CD4-positive, alpha-beta T cell treated with Interleukin-15 for 1 hour (primary cell): ENCODE results near the gene MYO1G.
A peak's percentile ranks its signal among the peaks of the same experiment; 100 is the strongest.
"Not testable (repeated sequence)": the region's sequence is repeated elsewhere in the genome, so short reads cannot be mapped to it uniquely, and the experiment has no call there.

Experiments
- DNase-seq: peaks from one replicate; pipeline ENCODE4 v3.0.0-alpha.2; 2020

MYO1G gene

DNA sequence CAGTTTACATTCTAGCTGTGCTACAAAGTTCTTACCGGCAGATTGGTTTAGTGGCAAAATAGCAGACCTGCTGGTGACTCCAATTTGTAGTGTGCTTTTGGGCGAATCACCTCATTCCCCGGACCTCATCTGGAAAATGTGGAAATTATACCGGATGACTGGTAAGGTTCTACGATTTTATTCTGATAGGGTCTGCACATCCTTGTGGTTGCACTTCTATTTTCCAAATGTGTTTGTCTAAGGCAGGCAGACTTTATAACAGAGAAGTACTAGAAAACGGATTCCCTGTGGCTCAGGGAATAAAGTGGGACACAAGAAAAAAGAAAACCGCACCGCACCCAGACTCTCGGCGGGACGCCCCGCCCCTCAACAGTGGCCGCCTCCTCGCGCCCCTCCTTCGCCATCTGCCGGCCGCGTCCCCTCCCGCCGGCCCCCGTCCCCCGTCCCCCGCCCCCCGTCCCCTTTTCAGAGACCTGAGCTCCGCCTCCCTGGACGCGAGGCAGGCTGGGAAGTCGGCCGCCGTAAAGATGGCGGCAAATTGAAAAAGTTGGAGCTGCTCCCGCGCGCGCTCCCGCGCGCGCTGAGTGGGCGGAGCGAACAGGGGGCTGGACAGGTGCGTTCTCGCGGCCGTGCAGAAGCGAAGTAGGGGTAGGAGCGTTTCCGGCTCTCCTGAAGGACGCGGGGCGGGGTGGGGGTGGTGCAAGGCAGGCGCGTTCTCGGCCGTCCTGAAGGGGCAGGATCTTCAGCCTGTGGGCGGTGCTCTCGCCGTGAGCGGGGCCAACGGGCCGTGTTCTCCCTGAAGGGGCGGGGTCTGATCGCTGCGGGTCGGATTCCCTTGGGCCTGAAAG lies 20.7 kb upstream of the MYO1G start:
- DNase-seq = peak; percentile 99

- no peak for DNase-seq
Observed at GRCh38 chr7:44998153-44998871, 19.5 kb upstream of the MYO1G start.

DNA sequence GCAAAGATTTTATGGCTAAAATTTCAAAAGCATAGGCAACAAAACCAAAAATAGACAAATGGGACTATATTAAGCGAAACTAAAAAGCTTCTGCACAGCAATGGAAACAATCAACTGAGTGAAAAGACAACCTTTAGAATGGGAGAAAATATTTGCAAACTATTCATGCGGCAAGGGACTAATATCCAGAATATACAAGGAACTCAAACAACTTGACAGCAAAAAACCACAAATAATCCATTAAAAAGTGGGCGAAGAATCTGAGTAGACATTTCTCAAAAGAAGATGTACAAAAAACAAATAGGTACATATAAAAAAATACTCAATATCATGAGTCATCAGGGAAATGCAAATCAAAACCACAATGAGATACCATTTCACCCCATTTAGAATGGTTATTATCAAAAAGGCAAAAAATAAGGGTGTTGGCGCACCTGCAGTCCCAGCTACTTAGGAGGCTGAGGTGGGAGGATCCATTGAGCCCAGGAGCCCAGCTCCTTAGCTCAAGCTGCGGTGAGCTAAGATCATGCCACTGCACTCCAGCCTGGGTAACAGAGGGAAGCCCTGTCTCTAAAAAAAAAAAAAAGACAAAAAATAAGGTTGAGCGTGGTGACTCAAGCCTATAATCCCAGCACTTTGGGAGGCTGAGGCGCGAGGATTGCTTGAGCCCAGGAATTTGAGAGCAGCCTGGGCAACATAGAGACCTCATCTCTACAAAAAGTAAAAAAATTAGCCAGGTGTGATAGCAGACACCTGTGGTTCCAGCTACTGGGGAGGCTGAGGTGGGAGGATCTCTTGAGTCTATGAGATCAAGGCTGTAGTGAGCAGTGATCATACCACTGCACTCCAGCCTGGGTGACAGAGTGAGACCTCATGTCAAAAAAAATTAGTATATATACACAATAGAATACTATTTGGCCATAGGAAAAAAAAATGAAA lies 17.0 kb upstream of the MYO1G start:
- no peak for DNase-seq

GRCh38 chr7:44994877-44995554 lies 16.2 kb upstream of the MYO1G start:
- no peak for DNase-seq

DNA sequence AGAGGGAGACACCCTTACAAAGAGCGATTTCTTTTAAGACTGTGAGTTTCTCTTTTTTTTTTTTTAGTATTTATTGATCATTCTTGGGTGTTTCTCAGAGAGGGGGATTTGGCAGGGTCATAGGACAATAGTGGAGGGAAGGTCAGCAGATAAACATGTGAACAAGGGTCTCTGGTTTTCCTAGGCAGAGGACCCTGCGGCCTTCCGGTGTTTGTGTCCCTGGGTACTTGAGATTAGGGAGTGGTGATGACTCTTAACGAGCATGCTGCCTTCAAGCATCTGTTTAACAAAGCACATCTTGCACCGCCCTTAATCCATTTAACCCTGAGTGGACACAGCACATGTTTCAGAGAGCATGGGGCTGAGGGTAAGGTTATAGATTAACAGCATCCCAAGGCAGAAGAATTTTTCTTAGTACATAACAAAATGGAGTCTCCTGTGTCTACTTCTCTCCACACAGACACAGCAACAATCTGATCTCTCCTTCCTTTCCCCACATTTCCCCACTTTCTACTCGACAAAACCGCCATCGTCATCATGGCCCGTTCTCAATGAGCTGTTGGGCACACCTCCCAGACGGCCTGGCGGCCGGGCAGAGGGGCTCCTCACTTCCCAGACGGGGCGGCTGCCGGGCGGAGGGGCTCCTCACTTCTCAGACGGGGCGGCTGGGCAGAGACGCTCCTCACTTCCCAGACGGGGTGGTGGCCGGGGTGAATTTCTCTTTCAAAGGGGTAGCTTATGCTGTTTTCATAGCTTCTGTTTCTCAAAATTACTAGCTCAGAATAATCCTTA lies 13.4 kb upstream of the MYO1G start:
- not testable (repeated sequence) for DNase-seq

DNA sequence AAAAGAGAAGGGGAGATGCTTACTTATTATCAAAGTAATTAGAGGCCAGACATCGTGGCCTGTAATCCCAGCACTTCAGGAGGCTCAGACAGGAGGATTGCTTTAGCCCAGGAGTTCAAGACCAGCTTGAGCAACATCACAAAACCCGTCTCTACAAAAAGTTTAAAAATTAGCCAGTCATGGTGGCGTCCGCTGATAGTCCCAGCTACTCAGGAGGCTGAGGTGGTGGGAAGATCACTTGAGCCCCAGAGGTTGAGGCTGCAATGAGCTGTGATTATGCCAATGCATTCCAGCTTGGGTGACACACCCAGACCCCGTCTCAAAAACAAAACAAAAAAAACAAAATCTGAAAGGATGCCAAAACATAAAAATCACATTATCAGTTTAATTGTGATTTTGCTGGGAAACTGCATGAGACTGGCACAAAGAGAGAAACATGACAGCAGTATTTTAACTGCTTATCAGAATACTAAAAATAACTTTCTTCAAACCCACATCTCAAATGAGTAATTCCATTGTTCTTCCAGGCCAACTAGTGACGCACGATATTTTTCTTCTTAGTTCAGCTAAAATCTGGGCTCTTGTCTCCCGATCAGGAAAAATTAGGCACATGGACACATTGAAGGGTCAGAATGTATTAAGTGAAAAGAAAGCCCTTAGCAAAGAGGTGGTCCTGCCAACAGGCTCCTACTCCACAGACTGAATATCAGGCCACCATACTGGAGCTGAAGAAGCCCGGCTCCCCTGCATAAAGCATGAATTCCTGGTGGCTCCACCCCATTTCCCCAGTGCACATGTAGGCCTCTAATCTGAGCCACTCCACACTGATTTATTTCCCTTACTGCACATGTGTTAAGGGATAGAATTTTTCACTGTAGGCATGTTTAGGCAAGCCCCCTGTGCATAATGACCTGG lies 11.6 kb upstream of the MYO1G start:
- DNase-seq = no peak

GRCh38 chr7:44989132-44989531 lies 10.3 kb upstream of the MYO1G start:
- no peak for DNase-seq

DNA sequence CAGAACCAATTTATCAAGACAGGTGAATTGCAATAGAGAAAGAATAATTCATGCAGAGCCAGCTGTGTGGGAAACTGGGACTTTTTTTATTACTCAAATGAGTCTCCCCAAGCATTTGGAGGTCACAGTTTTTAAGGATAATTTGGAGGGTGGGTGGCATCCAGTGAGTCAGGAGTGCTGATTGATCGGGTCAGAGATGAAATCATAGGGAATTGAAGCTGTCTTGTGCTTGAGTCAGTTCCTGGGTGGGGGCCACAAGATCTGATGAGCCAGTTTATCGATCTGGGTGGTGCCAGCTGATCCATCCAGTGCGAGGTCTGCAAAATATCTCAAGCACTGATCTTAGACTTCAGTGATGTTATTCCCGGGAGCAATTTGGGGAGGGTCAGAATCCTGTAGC lies 9.9 kb upstream of the MYO1G start:
- no peak for DNase-seq

- DNase-seq = no peak
Observed at GRCh38 chr7:44987996-44988395, 9.2 kb upstream of the MYO1G start.

DNA sequence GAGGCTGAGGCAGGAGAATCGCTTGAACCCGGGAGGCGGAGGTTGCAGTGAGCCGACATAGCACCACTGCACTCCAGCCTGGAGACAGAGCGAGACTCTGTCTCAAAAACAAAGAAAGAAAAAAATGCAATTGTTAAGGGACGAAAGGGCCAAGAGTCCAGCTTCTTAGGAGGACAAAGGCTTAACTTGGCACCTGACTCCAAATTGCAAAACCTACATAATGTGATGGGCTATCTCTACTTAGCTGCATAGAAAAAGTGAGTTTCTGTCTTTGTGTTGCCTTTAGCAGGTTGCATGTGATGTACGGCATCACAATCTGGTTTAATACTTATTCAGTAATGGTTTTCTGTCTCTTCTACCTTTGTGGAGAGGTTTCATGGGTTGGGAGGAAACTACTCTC lies 8.6 kb upstream of the MYO1G start:
- no peak for DNase-seq

DNA sequence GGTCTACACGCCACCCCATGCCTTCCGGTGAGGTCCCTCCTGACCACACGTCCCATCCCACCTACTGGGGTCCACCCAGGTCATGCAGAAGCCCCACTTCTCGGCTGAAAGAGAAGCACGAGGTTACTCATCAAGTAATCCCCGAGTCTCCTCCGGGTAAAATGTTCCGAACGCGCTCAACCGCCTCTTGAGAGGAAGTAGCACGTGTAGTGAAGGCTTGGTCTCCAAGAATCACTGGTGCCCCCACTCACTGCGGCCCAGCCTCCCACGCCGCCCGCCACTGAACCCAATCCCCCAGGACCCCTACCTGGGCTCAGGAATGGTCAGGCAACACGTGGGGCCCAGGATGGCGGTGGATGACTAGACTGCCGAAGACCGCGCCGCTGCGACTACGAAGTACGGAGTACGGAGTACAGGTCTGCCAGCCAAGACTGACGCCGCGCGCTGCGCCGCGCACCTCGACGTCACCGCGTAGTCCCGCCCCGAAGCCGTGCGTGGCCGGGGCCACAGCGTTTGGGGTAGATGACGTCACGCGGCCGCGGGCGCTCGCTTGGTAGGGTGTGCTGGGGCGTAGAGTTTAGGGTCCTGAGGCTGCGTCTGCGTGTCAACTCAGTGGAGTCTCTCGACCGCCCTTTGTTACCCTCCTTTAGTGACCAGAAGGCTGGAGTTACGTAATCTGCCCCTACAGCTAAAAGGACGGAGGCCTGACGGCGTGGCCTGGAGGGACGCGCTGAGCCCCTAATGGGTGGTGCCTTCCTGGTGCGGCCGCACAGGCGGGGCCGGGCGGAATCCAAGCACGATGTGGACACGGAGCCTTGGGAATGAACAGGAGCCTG lies 7.6 kb upstream of the MYO1G start:
- peak; percentile 95 for DNase-seq

- DNase-seq = no peak
Observed at GRCh38 chr7:44985900-44986217, 7.0 kb upstream of the MYO1G start.

DNA sequence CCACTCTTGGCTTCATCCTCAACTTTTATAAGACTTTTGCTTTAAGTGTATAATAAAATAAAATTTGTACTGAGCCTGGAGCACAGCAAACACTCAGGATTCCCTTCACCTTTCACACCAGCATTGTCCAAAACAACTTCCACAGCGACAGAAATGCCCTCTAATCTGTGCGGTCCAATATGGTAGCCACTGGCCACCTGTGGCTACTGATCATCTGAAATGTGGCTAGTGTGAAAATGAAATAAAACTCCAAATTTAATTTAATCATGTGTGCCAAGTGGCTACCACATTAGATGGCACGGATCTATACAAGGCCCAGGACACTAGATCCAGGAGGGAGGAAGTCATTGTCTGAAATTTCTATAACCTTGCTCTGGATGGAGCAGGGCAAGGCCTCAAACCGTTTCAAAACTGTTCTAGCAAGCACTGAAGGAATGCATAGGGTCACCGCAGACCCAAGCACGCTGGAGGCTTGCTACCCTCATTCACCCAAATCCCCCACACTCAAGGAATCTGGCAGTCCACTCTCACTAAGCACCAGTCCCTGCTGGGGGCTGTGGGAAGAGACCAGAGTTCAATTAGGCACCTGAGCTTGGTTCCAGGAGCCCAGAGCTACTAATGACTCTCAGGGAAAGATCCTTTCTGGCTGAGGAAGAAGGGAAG lies 6.3 kb upstream of the MYO1G start:
- no peak for DNase-seq

- no peak for DNase-seq
Observed at GRCh38 chr7:44984478-44984758, 5.6 kb upstream of the MYO1G start.

- no peak for DNase-seq
Observed at GRCh38 chr7:44983742-44984477, 5.1 kb upstream of the MYO1G start.

DNA sequence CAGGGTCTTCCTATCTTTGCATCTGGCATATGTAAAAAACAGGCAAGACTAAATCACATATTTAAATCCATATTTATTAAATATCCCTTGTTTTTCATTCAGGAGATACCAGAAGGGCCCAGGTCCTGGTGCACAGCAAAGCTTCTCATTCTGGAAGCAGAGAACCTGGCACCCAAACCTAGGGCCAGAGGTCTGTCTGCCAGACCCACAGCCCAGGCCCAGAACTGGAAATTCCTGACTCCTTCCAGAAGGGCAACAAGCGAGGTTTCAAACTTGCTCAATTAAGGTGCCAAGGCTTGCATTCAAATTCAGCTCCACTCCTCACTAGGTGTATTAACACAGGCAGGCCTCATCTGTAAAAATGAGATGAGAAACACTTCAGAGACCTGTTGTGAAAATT lies 4.2 kb upstream of the MYO1G start:
- DNase-seq = no peak

GRCh38 chr7:44982535-44982923 lies 3.7 kb upstream of the MYO1G start:
- DNase-seq = no peak

GRCh38 chr7:44981035-44981706 lies 2.4 kb upstream of the MYO1G start:
- no peak for DNase-seq
